Esophagus squamous epithelium (tissue), 4 donors: Measurements from ENCODE around the gene DIS3L2.

ENCODE experiments used
- POLR2A ChIP-seq, 4 donors: fragments of 450-650 bp; IDR thresholded peaks; one replicate each; pipeline ENCODE4 v1.6.1; 2017; ENCODE audit warnings: antibody characterized with exemption in 4 of 4, mild to moderate bottlenecking in 4 of 4, moderate library complexity in 3 of 4
- TF ChIP-seq, protein P1 (sequence below), 6 experiments: fragments of 450-650 bp in 4 of 6; fragments of 200-600 bp in 2 of 6; sonication (generic) in 2 of 6; IDR thresholded peaks; one replicate each; pipeline ENCODE4 v1.5.1; 2016 to 2019; ENCODE audit warnings: antibody characterized with exemption in 6 of 6, mild to moderate bottlenecking in 4 of 6, moderate library complexity in 4 of 6

DNA sequence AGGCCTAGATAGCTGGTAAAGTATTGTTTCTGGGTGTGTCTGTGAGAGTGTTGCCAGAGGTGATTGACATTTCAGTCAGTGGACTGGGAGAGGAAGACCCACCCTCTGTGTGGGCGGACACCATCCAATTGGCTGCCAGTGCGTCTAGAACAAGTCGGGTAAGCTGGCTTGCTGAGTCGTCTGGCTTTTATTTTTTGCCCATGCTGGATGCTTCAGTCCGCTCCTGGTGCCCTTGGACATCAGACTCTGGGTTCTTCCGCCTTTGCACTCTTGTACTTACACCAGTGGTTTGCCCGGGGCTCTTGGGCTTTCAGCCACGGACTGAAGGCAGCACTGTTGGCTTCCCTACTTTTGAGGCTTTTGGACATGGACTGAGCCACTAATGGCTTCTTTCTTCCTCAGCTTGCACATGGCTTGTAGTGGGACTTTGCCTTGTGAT lies 24.3 kb downstream of the DIS3L2 start:
- TF ChIP-seq, protein P1, sequence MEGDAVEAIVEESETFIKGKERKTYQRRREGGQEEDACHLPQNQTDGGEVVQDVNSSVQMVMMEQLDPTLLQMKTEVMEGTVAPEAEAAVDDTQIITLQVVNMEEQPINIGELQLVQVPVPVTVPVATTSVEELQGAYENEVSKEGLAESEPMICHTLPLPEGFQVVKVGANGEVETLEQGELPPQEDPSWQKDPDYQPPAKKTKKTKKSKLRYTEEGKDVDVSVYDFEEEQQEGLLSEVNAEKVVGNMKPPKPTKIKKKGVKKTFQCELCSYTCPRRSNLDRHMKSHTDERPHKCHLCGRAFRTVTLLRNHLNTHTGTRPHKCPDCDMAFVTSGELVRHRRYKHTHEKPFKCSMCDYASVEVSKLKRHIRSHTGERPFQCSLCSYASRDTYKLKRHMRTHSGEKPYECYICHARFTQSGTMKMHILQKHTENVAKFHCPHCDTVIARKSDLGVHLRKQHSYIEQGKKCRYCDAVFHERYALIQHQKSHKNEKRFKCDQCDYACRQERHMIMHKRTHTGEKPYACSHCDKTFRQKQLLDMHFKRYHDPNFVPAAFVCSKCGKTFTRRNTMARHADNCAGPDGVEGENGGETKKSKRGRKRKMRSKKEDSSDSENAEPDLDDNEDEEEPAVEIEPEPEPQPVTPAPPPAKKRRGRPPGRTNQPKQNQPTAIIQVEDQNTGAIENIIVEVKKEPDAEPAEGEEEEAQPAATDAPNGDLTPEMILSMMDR (IDR thresholded peaks at IDR 0.05), result no peak
- no peak for TF ChIP-seq POLR2A (IDR thresholded peaks at IDR 0.05)
